PC-9 (cell line): Measurements from ENCODE around the gene SPATS2L. TPM values are rescaled to one million over a fixed set of nuclear protein-coding genes. Genes with fewer than 3 reads are reported as not detected.

ENCODE experiments used
- BruUV-seq: library from RNA; stranded (reverse); fragments of 400-500 nt; replicated peaks from 2 replicates; lab custom pipeline; 2021; lab: Mats Ljungman, UMichigan
- CTCF ChIA-PET: fragments of 300-600 bp; sonication (Branson Sonifier 250); formaldehyde crosslinking; loops from one replicate; lab custom pipeline; 2022; ENCODE audit warnings: antibody characterized with exemption; lab: Charles Lee
- POLR2A ChIA-PET: fragments of 300-600 bp; sonication (Branson Sonifier 250); formaldehyde crosslinking; loops from one replicate; lab custom pipeline; 2022; ENCODE audit warnings: antibody characterized with exemption; ENCODE audit not compliant: unreplicated experiment; lab: Charles Lee
- DNase-seq, 2 experiments: peaks; one replicate each; pipeline versions ENCODE4 v3.0.0 to v3.0.0-alpha.2; 2015 to 2022; ENCODE audit warnings: mixed read lengths in 1 of 2
- H2AFZ ChIP-seq: fragments of 200-600 bp; sonication (generic); 2 replicates; pipeline ENCODE4 v1.8.1; 2017; ENCODE audit warnings: antibody characterized with exemption
- H3F3A ChIP-seq: fragments of 200-600 bp; sonication (generic); 2 replicates; pipeline ENCODE4 v1.8.1; 2017; ENCODE audit warnings: antibody characterized with exemption, mild to moderate bottlenecking, low read depth; ENCODE audit not compliant: insufficient read depth
- H3K27ac ChIP-seq: fragments of 200-600 bp; sonication (generic); 2 replicates; pipeline ENCODE4 v1.6.1; 2016; ENCODE audit warnings: mixed run types
- H3K27me3 ChIP-seq: fragments of 200-600 bp; sonication (generic); 2 replicates; pipeline ENCODE4 v1.6.1; 2016; ENCODE audit warnings: low read depth, mixed run types; ENCODE audit not compliant: insufficient read depth
- H3K36me3 ChIP-seq: fragments of 200-600 bp; sonication (generic); 2 replicates; pipeline ENCODE4 v1.6.1; 2016; ENCODE audit warnings: low read depth, mixed run types
- H3K4me1 ChIP-seq: fragments of 200-600 bp; sonication (generic); replicated peaks from 2 replicates; pipeline ENCODE4 v1.6.1; 2016; ENCODE audit warnings: mixed run types; ENCODE audit not compliant: insufficient read depth
- H3K4me2 ChIP-seq: fragments of 200-600 bp; sonication (generic); 2 replicates; pipeline ENCODE4 v1.6.1; 2017; ENCODE audit warnings: mixed run types
- H3K4me3 ChIP-seq: fragments of 200-600 bp; sonication (generic); 2 replicates; pipeline ENCODE4 v1.6.1; 2016; ENCODE audit warnings: mixed run types
- H3K79me2 ChIP-seq: fragments of 200-600 bp; sonication (generic); 2 replicates; pipeline ENCODE4 v1.6.1; 2017; ENCODE audit warnings: low read depth, mixed run types
- H3K9me2 ChIP-seq: fragments of 200-600 bp; sonication (generic); 2 replicates; pipeline ENCODE4 v1.8.1; 2017; ENCODE audit warnings: mild to moderate bottlenecking; ENCODE audit not compliant: insufficient read depth
- H3K9me3 ChIP-seq: fragments of 200-600 bp; sonication (generic); 2 replicates; pipeline ENCODE4 v1.8.1; 2016; ENCODE audit warnings: low read depth; ENCODE audit not compliant: insufficient read depth
- H4K20me1 ChIP-seq: fragments of 200-600 bp; sonication (generic); 2 replicates; pipeline ENCODE4 v1.8.1; 2017; ENCODE audit not compliant: insufficient read depth
- EZH2 ChIP-seq: fragments of 200-600 bp; sonication (generic); IDR thresholded peaks from 2 replicates; pipeline ENCODE4 v1.8.0; 2017; ENCODE audit warnings: antibody characterized with exemption, low read depth
- intact Hi-C: fragments of 100-400 bp; cut with micrococcal nuclease; formaldehyde crosslinking; loops from one replicate; pipeline ENCODE4 v1.10.0; 2022; ENCODE audit not compliant: unreplicated experiment
- total RNA-seq: library from RNA; stranded (reverse); gene quantifications from 2 replicates; pipeline ENCODE4 v1.2.3, GENCODE V29; 2021
- TF ChIP-seq, protein P1 (sequence below): fragments of 200-600 bp; sonication (generic); conservative IDR thresholded peaks from 2 replicates; pipeline ENCODE4 v1.6.1; 2017; ENCODE audit warnings: mixed run types, antibody characterized with exemption, mild to moderate bottlenecking, moderate library complexity

The SPATS2L gene
- total RNA-seq, 1 experiment from 2014 or later: 199 TPM

DNA sequence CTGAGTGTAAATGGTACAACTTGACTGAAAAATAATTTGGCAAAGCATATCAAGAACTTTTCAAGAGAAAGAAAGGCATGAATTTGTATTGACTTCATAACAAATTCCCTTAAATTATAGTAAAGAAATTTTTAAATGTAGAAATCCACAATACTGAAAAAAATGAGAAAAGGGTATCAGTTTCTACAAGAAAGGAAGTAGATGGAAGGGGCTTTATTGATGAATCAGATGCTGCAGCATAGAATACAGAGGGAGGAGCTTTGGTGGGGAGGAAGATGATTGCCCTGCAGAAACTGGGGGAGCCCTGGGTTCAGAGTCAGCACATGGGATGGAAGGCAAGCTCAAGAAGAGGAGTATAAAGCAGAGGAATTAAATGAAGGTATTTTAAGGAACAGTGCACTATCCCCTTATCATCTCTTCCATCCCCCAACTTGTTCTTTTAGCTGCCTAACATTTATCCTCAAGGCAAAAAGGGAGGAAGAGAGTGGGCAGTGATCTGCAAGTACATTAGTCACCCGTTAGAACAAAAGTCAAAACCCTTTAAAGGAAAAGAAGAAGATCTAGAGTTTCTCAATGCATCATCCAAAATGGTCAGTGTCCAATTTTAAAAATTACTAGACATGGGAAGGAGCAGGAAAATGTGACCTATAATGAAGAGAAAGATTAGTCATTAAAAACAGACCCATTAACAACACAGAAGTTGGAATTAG is 125.7 kb downstream of the SPATS2L start:
- Histone ChIP-seq H3F3A (no peaks in the 10 kb centered on the region), H4K20me1 (no peaks in the 10 kb centered on the region), H3K4me1 (no peaks in the 10 kb centered on the region), H3K9me2 (no peaks in the 10 kb centered on the region), H3K4me3 (no peak overlapping the region), H3K79me2 (no peaks in the 10 kb centered on the region), H3K4me2 (no peak overlapping the region), H3K9me3 (no peaks in the 10 kb centered on the region; the same call in 1 of the 2 replicates), H3K27ac (no peak overlapping the region), H2AFZ (no peak overlapping the region), H3K27me3 (no peaks in the 10 kb centered on the region), H3K36me3 (peaks cover 28% of the 10 kb centered on the region)
- no peak for DNase-seq
- intact Hi-C loops: no loop called here
- ChIA-PET CTCF (no interaction called here), POLR2A (no interaction called here)
- no peak for TF ChIP-seq EZH2
- TF ChIP-seq, protein P1, sequence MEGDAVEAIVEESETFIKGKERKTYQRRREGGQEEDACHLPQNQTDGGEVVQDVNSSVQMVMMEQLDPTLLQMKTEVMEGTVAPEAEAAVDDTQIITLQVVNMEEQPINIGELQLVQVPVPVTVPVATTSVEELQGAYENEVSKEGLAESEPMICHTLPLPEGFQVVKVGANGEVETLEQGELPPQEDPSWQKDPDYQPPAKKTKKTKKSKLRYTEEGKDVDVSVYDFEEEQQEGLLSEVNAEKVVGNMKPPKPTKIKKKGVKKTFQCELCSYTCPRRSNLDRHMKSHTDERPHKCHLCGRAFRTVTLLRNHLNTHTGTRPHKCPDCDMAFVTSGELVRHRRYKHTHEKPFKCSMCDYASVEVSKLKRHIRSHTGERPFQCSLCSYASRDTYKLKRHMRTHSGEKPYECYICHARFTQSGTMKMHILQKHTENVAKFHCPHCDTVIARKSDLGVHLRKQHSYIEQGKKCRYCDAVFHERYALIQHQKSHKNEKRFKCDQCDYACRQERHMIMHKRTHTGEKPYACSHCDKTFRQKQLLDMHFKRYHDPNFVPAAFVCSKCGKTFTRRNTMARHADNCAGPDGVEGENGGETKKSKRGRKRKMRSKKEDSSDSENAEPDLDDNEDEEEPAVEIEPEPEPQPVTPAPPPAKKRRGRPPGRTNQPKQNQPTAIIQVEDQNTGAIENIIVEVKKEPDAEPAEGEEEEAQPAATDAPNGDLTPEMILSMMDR: no peak
- BruUV-seq: no TSS peak

- no peak overlapping the region for H3K27ac ChIP-seq
- H3K27me3 ChIP-seq: no peaks in the 10 kb centered on the region
- no peak overlapping the region for H2AFZ ChIP-seq
- intact Hi-C loops: no loop called here
- peaks cover 40% of the 10 kb centered on the region for H3K36me3 ChIP-seq
- DNase-seq: no peak
- H3K79me2 ChIP-seq: no peaks in the 10 kb centered on the region
- POLR2A ChIA-PET: no interaction called here
- H3K4me2 ChIP-seq: no peak overlapping the region
- no peak for TF ChIP-seq EZH2
- TF ChIP-seq, protein P1: no peak
- H3K4me3 ChIP-seq: no peak overlapping the region
- no TSS peak for BruUV-seq
- H3K4me1 ChIP-seq: no peaks in the 10 kb centered on the region
- CTCF ChIA-PET: interaction anchor here (0.6 kb wide), 1 partner anchor 46 kb away, joined by 4 read pairs; no protein-coding TSS in a partner anchor
- no peaks in the 10 kb centered on the region for H3F3A ChIP-seq
- no peaks in the 10 kb centered on the region; the same call in 1 of the 2 replicates for H4K20me1 ChIP-seq
- H3K9me2 ChIP-seq: no peaks in the 10 kb centered on the region
- no peaks in the 10 kb centered on the region; the same call in 1 of the 2 replicates for H3K9me3 ChIP-seq
These were observed 128.9 kb downstream of the SPATS2L start for GRCh38 chr2:200435379-200435778.

- ChIA-PET POLR2A (no interaction called here), CTCF (no interaction called here)
- H3K27ac ChIP-seq: no peak overlapping the region
These were observed 131.8 kb downstream of the SPATS2L start for GRCh38 chr2:200438251-200438650.

More at GRCh38 chr2:200438251-200438650, 131.8 kb downstream of the SPATS2L start:
- H3K79me2 ChIP-seq: no peaks in the 10 kb centered on the region
- no peaks in the 10 kb centered on the region for H3K27me3 ChIP-seq
- no peaks in the 10 kb centered on the region; the same call in 1 of the 2 replicates for H4K20me1 ChIP-seq
- no peak overlapping the region for H3K4me3 ChIP-seq
- intact Hi-C loops: no loop called here
- BruUV-seq: no TSS peak
- no peaks in the 10 kb centered on the region for H3K9me3 ChIP-seq
- TF ChIP-seq, protein P1: no peak
- no peak for TF ChIP-seq EZH2
- no peak overlapping the region for H2AFZ ChIP-seq
- peaks cover 53% of the 10 kb centered on the region for H3K36me3 ChIP-seq
- DNase-seq: no peak
- H3K4me2 ChIP-seq: no peak overlapping the region
- no peaks in the 10 kb centered on the region for H3F3A ChIP-seq
- no peaks in the 10 kb centered on the region for H3K4me1 ChIP-seq
- H3K9me2 ChIP-seq: no peaks in the 10 kb centered on the region
